ENCODE measurements around the gene FOXE3. TPM values are rescaled to one million over a fixed set of nuclear protein-coding genes. Genes with fewer than 3 reads are reported as not detected.
A peak's percentile ranks its signal among the peaks of the same experiment; 100 is the strongest.

The FOXE3 gene
- total and polyA plus RNA-seq, 9 of the 15 experiments (the other 6 are each of a cell fraction or from before 2014, with no cell fraction given), result not detected

DNA sequence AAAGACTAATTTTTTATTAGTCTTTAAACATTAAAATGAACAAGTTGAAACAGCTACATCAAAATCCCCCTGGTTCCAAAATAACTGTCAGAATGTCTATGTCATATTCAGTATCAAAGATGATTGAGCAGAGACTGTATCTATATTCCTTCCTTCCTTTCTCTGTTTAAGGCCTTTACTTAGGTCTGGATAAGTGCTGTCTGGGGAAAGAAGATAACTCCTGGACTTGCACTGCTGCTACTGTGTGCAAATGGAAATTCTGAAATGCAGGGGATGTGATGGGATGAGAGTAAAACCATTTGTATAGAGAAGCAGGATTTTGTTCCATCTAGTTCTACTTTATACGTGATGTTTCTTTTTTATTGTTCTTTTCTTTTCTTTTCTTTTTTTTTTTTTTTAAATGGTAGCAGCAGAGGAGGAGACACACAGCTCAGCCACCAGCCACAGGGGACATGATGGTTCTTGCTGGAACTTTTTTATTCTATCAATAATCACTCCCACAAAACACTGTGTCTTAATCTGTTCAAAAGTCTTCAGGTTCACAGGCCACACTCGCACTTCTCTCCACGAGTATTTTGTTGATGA is 33.6 kb upstream of the FOXE3 start (continued):
- TF ChIP-seq FOSL1 (tag; conservative IDR thresholded peaks at IDR 0.05), result no peak
- no peak for TF ChIP-seq RBM25 (IDR thresholded peaks at IDR 0.05; ENCODE audit: low read depth, low read length, severe bottlenecking)
- no peak for TF ChIP-seq ZNF197 (CRISPR knock-in tag; IDR thresholded peaks at IDR 0.05; ENCODE audit: low read depth)
- no peak for TF ChIP-seq POLR3A (IDR thresholded peaks at IDR 0.05; ENCODE audit: borderline replicate concordance, extremely low read depth, insufficient read depth, insufficient read length)
- no peak for TF ChIP-seq ETV5 (CRISPR knock-in tag; IDR thresholded peaks at IDR 0.05; ENCODE audit: low read depth)
- TF ChIP-seq PYGO2 (tag; IDR thresholded peaks at IDR 0.05), result no peak
- TF ChIP-seq PML (IDR thresholded peaks at IDR 0.05; ENCODE audit: low read length), result no peak
- TF ChIP-seq SIN3A (IDR thresholded peaks at IDR 0.05; ENCODE audit: borderline replicate concordance in 2 of 2, control insufficient read depth in 1 of 2, low read depth in 2 of 2, low read length in 2 of 2), result no peak
- peak; percentile 93 for TF ChIP-seq ARID1B (IDR thresholded peaks at IDR 0.05)
- TF ChIP-seq CCNT2 (IDR thresholded peaks at IDR 0.05; ENCODE audit: borderline replicate concordance, extremely low read depth, insufficient read length, low read depth, low read length), result peak; percentile 35
- TF ChIP-seq CREM (IDR thresholded peaks at IDR 0.05; ENCODE audit: low read depth), result no peak
- 0 out of 2 replicates have a peak, but pooled peaks have one; percentile 37 for TF ChIP-seq CHAMP1 (IDR thresholded peaks at IDR 0.05)
- TF ChIP-seq, protein P1, sequence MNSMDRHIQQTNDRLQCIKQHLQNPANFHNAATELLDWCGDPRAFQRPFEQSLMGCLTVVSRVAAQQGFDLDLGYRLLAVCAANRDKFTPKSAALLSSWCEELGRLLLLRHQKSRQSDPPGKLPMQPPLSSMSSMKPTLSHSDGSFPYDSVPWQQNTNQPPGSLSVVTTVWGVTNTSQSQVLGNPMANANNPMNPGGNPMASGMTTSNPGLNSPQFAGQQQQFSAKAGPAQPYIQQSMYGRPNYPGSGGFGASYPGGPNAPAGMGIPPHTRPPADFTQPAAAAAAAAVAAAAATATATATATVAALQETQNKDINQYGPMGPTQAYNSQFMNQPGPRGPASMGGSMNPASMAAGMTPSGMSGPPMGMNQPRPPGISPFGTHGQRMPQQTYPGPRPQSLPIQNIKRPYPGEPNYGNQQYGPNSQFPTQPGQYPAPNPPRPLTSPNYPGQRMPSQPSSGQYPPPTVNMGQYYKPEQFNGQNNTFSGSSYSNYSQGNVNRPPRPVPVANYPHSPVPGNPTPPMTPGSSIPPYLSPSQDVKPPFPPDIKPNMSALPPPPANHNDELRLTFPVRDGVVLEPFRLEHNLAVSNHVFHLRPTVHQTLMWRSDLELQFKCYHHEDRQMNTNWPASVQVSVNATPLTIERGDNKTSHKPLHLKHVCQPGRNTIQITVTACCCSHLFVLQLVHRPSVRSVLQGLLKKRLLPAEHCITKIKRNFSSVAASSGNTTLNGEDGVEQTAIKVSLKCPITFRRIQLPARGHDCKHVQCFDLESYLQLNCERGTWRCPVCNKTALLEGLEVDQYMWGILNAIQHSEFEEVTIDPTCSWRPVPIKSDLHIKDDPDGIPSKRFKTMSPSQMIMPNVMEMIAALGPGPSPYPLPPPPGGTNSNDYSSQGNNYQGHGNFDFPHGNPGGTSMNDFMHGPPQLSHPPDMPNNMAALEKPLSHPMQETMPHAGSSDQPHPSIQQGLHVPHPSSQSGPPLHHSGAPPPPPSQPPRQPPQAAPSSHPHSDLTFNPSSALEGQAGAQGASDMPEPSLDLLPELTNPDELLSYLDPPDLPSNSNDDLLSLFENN (IDR thresholded peaks at IDR 0.05; ENCODE audit: low read depth in 2 of 2, low read length in 2 of 2), result no peak
- TF ChIP-seq CREB3 (tag; conservative IDR thresholded peaks at IDR 0.05; ENCODE audit: low read depth), result no peak
- TF ChIP-seq ARHGAP35 (IDR thresholded peaks at IDR 0.05; ENCODE audit: partially characterized antibody), result no peak
- no peak for TF ChIP-seq NFYB (IDR thresholded peaks at IDR 0.05; ENCODE audit: extremely low read depth, insufficient read length)
- peak; percentile 89 for TF ChIP-seq TCF3 (CRISPR knock-in tag; IDR thresholded peaks at IDR 0.05)
- no peak for TF ChIP-seq SMAD2 (IDR thresholded peaks at IDR 0.05; ENCODE audit: low read depth, low read length)
- TF ChIP-seq ZNF583 (CRISPR knock-in tag; IDR thresholded peaks at IDR 0.05), result no peak
- no peak for TF ChIP-seq MLX (CRISPR knock-in tag; conservative IDR thresholded peaks at IDR 0.05)

Data from K562 (cell line).